Heart left ventricle (tissue), 13 donors: ENCODE results near the gene BCL2A1.
"Not testable (repeated sequence)": the region's sequence is repeated elsewhere in the genome, so short reads cannot be mapped to it uniquely, and the experiment has no call there.

ENCODE experiments used
- CTCF ChIP-seq, 12 donors: fragments of 200-600 bp; sonication (generic) in 4 of 12; IDR thresholded peaks; one replicate each; pipeline versions ENCODE4 v1.5.0 to v1.8.0; 2018 to 2022; ENCODE audit warnings: antibody characterized with exemption in 12 of 12, mild to moderate bottlenecking in 5 of 12
- POLR2A ChIP-seq, 2 donors: fragments of 450-650 bp; IDR thresholded peaks; one replicate each; pipeline ENCODE4 v1.6.1; 2017; ENCODE audit warnings: antibody characterized with exemption in 2 of 2, mild to moderate bottlenecking in 2 of 2, moderate library complexity in 2 of 2
- donor health status: ischemic (EF 13 %, LVEDD 7.1; RV severe dilation, severe dysfunction).
- donor health status: DM: no; HTN: yes; CAD: no.
- donor health status: DM: no; HTN: no; CAD: no.
- donor health status: ischemic (EF 25% LVEDD 6.9; RV normal size, moderate dysfunction).
- donor health status: ischemic (EF 25% LVEDD 5.7; RV mildly dilated, moderate dysfunction).
- donor health status: ischemic (EF 35%, LVEDD 5.7; RV mildly dilated, moderate dysfunction).
- donor health status: nonischemic (EF 11% LVEDD 7.7; RV severe dilation, severe dysfunction).
- donor health status: DM: yes; HTN: yes; CAD: no.
- donor health status: PGD.
- donor health status: ischemic (EF 29% LVEDD 5.4; RV normal size, mild dysfunction).
- donor health status: nonischemic (EF 23%, LVEDD 6.1; RV moderate dilation, normal function).

GRCh38 chr15:80014186-80014585 lies 43.2 kb upstream of the BCL2A1 start:
- TF ChIP-seq CTCF, POLR2A (IDR thresholded peaks at IDR 0.05): not testable (repeated sequence)
